H9 (cell line): Measurements from ENCODE around the gene OLA1. TPM values are rescaled to one million over a fixed set of nuclear protein-coding genes. Genes with fewer than 3 reads are reported as not detected.

Experiments
- DNase-seq: peaks from one replicate; pipeline ENCODE4 v3.0.0-alpha.2; 2017
- H2AFZ ChIP-seq: one replicate; pipeline ENCODE4 v1.6.1; 2013; ENCODE audit warnings: mild to moderate bottlenecking, low read length, control low read depth, moderate library complexity
- H2AK5ac ChIP-seq: 2 replicates; pipeline ENCODE4 v1.6.1; 2013; ENCODE audit warnings: low read length, control low read depth, mixed read lengths; ENCODE audit not compliant: insufficient read length
- H2BK120ac ChIP-seq: one replicate; pipeline ENCODE4 v1.6.1; 2013; ENCODE audit warnings: low read depth, mild to moderate bottlenecking, low read length, control low read depth, inconsistent platforms; ENCODE audit not compliant: poor library complexity, severe bottlenecking
- H2BK12ac ChIP-seq: 2 replicates; pipeline ENCODE4 v1.6.1; 2013; ENCODE audit warnings: low read length, control low read depth, mixed read lengths, low read depth; ENCODE audit not compliant: insufficient read length
- H2BK15ac ChIP-seq: 2 replicates; pipeline ENCODE4 v1.6.1; 2013; ENCODE audit warnings: low read depth, low read length, control low read depth
- H2BK20ac ChIP-seq: one replicate; pipeline ENCODE4 v1.6.1; 2013; ENCODE audit warnings: low read depth, mild to moderate bottlenecking, low read length, control low read depth, inconsistent platforms; ENCODE audit not compliant: poor library complexity, severe bottlenecking
- H2BK5ac ChIP-seq: 2 replicates; pipeline ENCODE4 v1.6.1; 2013; ENCODE audit warnings: low read length, control low read depth, mixed read lengths; ENCODE audit not compliant: insufficient read length
- H3K14ac ChIP-seq: 2 replicates; pipeline ENCODE4 v1.6.1; 2013; ENCODE audit warnings: low read length, control low read depth; ENCODE audit not compliant: insufficient read depth
- H3K18ac ChIP-seq: 2 replicates; pipeline ENCODE4 v1.6.1; 2013; ENCODE audit warnings: low read depth, mild to moderate bottlenecking, mixed read lengths, low read length, control low read depth; ENCODE audit not compliant: insufficient read length
- H3K23ac ChIP-seq: 2 replicates; pipeline ENCODE4 v1.6.1; 2013; ENCODE audit warnings: low read length, control low read depth, mixed read lengths, low read depth; ENCODE audit not compliant: insufficient read length
- H3K23me2 ChIP-seq: 2 replicates; pipeline ENCODE4 v1.6.1; 2013; ENCODE audit warnings: low read depth, mild to moderate bottlenecking, mixed read lengths, low read length, control low read depth; ENCODE audit not compliant: insufficient read length, poor library complexity, severe bottlenecking
- H3K27ac ChIP-seq: 2 replicates; pipeline ENCODE4 v1.5.1; 2013; ENCODE audit warnings: low read length, control low read depth, mixed read lengths, low read depth; ENCODE audit not compliant: insufficient read length
- H3K27me3 ChIP-seq: 2 replicates; pipeline ENCODE4 v1.6.1; 2013; ENCODE audit warnings: low read length, control low read depth, inconsistent platforms; ENCODE audit not compliant: insufficient read depth
- H3K4ac ChIP-seq: 2 replicates; pipeline ENCODE4 v1.6.1; 2013; ENCODE audit warnings: low read depth, mild to moderate bottlenecking, control low read depth, inconsistent platforms, low read length, moderate library complexity
- H3K4me1 ChIP-seq: 2 replicates; pipeline ENCODE4 v1.6.1; 2013; ENCODE audit warnings: low read length, control low read depth, inconsistent platforms; ENCODE audit not compliant: insufficient read depth
- H3K4me2 ChIP-seq: 2 replicates; pipeline ENCODE4 v1.6.1; 2013; ENCODE audit warnings: low read length, control low read depth, mixed read lengths; ENCODE audit not compliant: insufficient read length, insufficient read depth
- H3K56ac ChIP-seq: 2 replicates; pipeline ENCODE4 v1.6.1; 2013; ENCODE audit warnings: low read depth, mild to moderate bottlenecking, mixed read lengths, low read length, control low read depth; ENCODE audit not compliant: insufficient read length
- H3K79me1 ChIP-seq: 2 replicates; pipeline ENCODE4 v1.6.1; 2013; ENCODE audit warnings: low read depth, mild to moderate bottlenecking, moderate library complexity, low read length, control low read depth, inconsistent platforms; ENCODE audit not compliant: insufficient read depth, poor library complexity, severe bottlenecking
- H3K79me2 ChIP-seq: 2 replicates; pipeline ENCODE4 v1.6.1; 2013; ENCODE audit warnings: low read length, control low read depth, inconsistent platforms; ENCODE audit not compliant: insufficient read depth
- H3K9ac ChIP-seq: 2 replicates; pipeline ENCODE4 v1.6.1; 2013; ENCODE audit warnings: low read length, control low read depth, mixed read lengths; ENCODE audit not compliant: insufficient read length; ENCODE audit errors: extremely low read depth
- H3K9me3 ChIP-seq: one replicate; pipeline ENCODE4 v1.6.1; 2013; ENCODE audit warnings: low read depth, low read length, inconsistent platforms; ENCODE audit not compliant: control insufficient read depth
- H3T11ph ChIP-seq: one replicate; pipeline ENCODE4 v1.6.1; 2013; ENCODE audit warnings: mild to moderate bottlenecking, low read length, control low read depth, inconsistent platforms
- H4K20me1 ChIP-seq: one replicate; pipeline ENCODE4 v1.6.1; 2013; ENCODE audit not compliant: control insufficient read depth, insufficient read length, insufficient read depth
- H4K5ac ChIP-seq: 2 replicates; pipeline ENCODE4 v1.6.1; 2013; ENCODE audit warnings: low read depth, mild to moderate bottlenecking, mixed read lengths, low read length, control low read depth; ENCODE audit not compliant: insufficient read length
- H4K8ac ChIP-seq: replicated peaks from 2 replicates; pipeline ENCODE4 v1.6.1; 2013; ENCODE audit warnings: low read length, control low read depth, mixed read lengths, low read depth; ENCODE audit not compliant: insufficient read length
- H4K91ac ChIP-seq: 2 replicates; pipeline ENCODE4 v1.6.1; 2013; ENCODE audit warnings: low read depth, mild to moderate bottlenecking, moderate library complexity, mixed read lengths, low read length, control low read depth; ENCODE audit not compliant: insufficient read length
- H3K27ac Mint-ChIP-seq, 3 experiments: 2 replicates in 2 of 3; 3 replicates in 1 of 3; pipeline ENCODE4 v1.8.0; 2020 to 2021; ENCODE audit warnings: mixed read lengths in 3 of 3, mild to moderate bottlenecking in 1 of 3, moderate library complexity in 1 of 3
- H3K27me3 Mint-ChIP-seq: 2 replicates; pipeline ENCODE4 v1.8.0; 2021; ENCODE audit warnings: low read depth, mild to moderate bottlenecking, moderate library complexity, mixed read lengths
- H3K36me3 Mint-ChIP-seq, 3 experiments: 2 replicates in 2 of 3; 3 replicates in 1 of 3; pipeline ENCODE4 v1.8.0; 2020 to 2021; ENCODE audit warnings: low read depth in 3 of 3, mixed read lengths in 3 of 3; ENCODE audit not compliant: insufficient read depth in 1 of 3
- H3K4me1 Mint-ChIP-seq, 2 experiments: 2 replicates each; pipeline ENCODE4 v1.8.0; 2020; ENCODE audit warnings: mixed read lengths in 2 of 2
- H3K4me3 Mint-ChIP-seq, 2 experiments: 2 replicates in 1 of 2; 3 replicates in 1 of 2; pipeline ENCODE4 v1.8.0; 2020 to 2021; ENCODE audit warnings: mild to moderate bottlenecking in 2 of 2, mixed read lengths in 2 of 2, moderate library complexity in 1 of 2
- H3K9me3 Mint-ChIP-seq, 2 experiments: 2 replicates in 1 of 2; 3 replicates in 1 of 2; pipeline ENCODE4 v1.8.0; 2020; ENCODE audit warnings: mild to moderate bottlenecking in 2 of 2, mixed read lengths in 2 of 2, moderate library complexity in 1 of 2
- CTCF ChIP-seq: fragments of 200-600 bp; sonication (generic); conservative IDR thresholded peaks from 3 replicates; pipeline ENCODE4 v1.8.0; 2021; ENCODE audit warnings: antibody characterized with exemption, mild to moderate bottlenecking
- WGBS: extraction: QIAGEN DNeasy Blood & Tissue Kit; methylation state at CpG from one replicate; pipeline ENCODE4 v1.1.7; 2013; ENCODE audit warnings: missing lambda C conversion rate, low lambda C conversion rate, mixed read lengths; ENCODE audit not compliant: insufficient read length; ENCODE audit errors: extremely low coverage; 5-methylcytosine and 5-hydroxymethylcytosine counted together
- total RNA-seq: library from RNA; stranded (reverse); gene quantifications from 2 replicates; pipeline ENCODE4 v1.2.1, GENCODE V29; 2021

OLA1 gene
- total RNA-seq, 1 experiment from 2014 or later: 133 TPM

GRCh38 chr2:174117951-174118930 is 130.1 kb downstream of the OLA1 start:
- Histone ChIP-seq H3K23me2 (no peaks in the 10 kb centered on the region), H3T11ph (no peak overlapping the region), H3K14ac (no peak overlapping the region), H3K9me3 (no peaks in the 10 kb centered on the region), H4K8ac (no peak overlapping the region), H2AFZ (no peak overlapping the region), H4K91ac (no peak overlapping the region), H4K5ac (no peak overlapping the region), H2BK20ac (no peak overlapping the region), H3K79me2 (no peaks in the 10 kb centered on the region), H3K4me1 (peaks cover 9% of the 10 kb centered on the region; the same call in 1 of the 2 replicates), H4K20me1 (no peaks in the 10 kb centered on the region), H2AK5ac (no peak overlapping the region), H3K27me3 (no peaks in the 10 kb centered on the region), H2BK12ac (no peak overlapping the region), H2BK15ac (no peak overlapping the region), H3K4ac (no peak overlapping the region), H2BK120ac (no peak overlapping the region), H3K23ac (no peak overlapping the region), H3K4me2 (no peak overlapping the region), H3K27ac (peak overlapping the region; percentile 83), H3K56ac (no peak overlapping the region), H3K9ac (no peak overlapping the region), H2BK5ac (no peak overlapping the region), H3K18ac (no peak overlapping the region), H3K79me1 (no peaks in the 10 kb centered on the region)
- H3K4me1 Mint-ChIP-seq: peaks cover 57 to 66% of the 10 kb centered on the region in 2 experiments
- peaks cover 0 to 4% (median 2%) of the 10 kb centered on the region in 3 experiments; a peak in 1 of 7 replicates for H3K36me3 Mint-ChIP-seq
- WGBS: no CpG with 5 or more reads among the region's 9 CpGs
- H3K27me3 Mint-ChIP-seq: no peaks in the 10 kb centered on the region
- H3K9me3 Mint-ChIP-seq: no peaks in the 10 kb centered on the region
- DNase-seq: peak; percentile 34
- H3K27ac Mint-ChIP-seq: peak overlapping the region; percentile 80 to 90 (median 90)
- TF ChIP-seq CTCF: no peak
- H3K4me3 Mint-ChIP-seq: peak overlapping the region in 1 of 2 experiments; percentile 13; a peak in 1 of 5 replicates
